ENCODE results near the gene MGAT4A.

GRCh38 chr2:98726735-98727368 is 4.1 kb downstream of the MGAT4A start:
- TF ChIP-seq CTCF (IDR thresholded peaks at IDR 0.05) (no peak), POLR2A (IDR thresholded peaks at IDR 0.05) (no peak)

All from sigmoid colon (tissue), 3 donors.